K562 (cell line): Measurements from ENCODE around the gene GUCY1A2. TPM values are rescaled to one million over a fixed set of nuclear protein-coding genes. Genes with fewer than 3 reads are reported as not detected.

ENCODE experiments used
- ATAC-seq: fragments of 200-7000 bp; cut with Tn5 transposase; 3 replicates; pipeline ENCODE4 v1.9.1; 2020; ENCODE audit warnings: moderate library complexity
- BruUV-seq: library from RNA; stranded (reverse); fragments of 400-500 nt; replicated peaks from 2 replicates; lab custom pipeline; 2021; lab: Mats Ljungman, UMichigan
- CTCF ChIA-PET: fragments of 300-600 bp; formaldehyde crosslinking; extraction: SDS; loops from one replicate; lab custom pipeline; 2021; ENCODE audit warnings: low intra/inter-chr PET ratio; lab: Yijun Ruan, JAX
- POLR2A ChIA-PET: fragments of 300-600, 350-650 bp; sonication (Branson Sonifier 250); formaldehyde crosslinking; extraction: SDS; loops from one replicate; lab custom pipeline; 2021; ENCODE audit warnings: antibody characterized with exemption, inconsistent platforms; lab: Yijun Ruan, JAX
- DNase-seq, 4 experiments: peaks; one replicate each; pipeline versions ENCODE4 v3.0.0 to v3.0.0-alpha.2; 2011 to 2018; ENCODE audit warnings: low spot score in 3 of 4, mixed read lengths in 3 of 4; ENCODE audit errors: extremely low read depth in 1 of 4
- FAIRE-seq: peaks from 2 replicates; lab custom pipeline; 2011; peaks lifted over from hg19 to GRCh38; lab: Jason Lieb, UNC
- H2AFZ ChIP-seq: 2 replicates; pipeline ENCODE4 v1.6.0; 2011; ENCODE audit warnings: low read depth, low read length, control low read depth, inconsistent platforms
- H3K27ac ChIP-seq: fragments of 200-600 bp; 3 replicates; pipeline ENCODE4 v1.8.0; 2011; ENCODE audit warnings: low read depth, mild to moderate bottlenecking, control low read depth, inconsistent platforms, low read length, moderate library complexity, mixed read lengths; ENCODE audit errors: extremely low read depth
- H3K27me3 ChIP-seq, 2 experiments: fragments of 300-600 bp in 1 of 2; 2 replicates in 1 of 2; 3 replicates in 1 of 2; pipeline versions ENCODE4 v1.6.0 to v1.8.0; 2011; ENCODE audit warnings: inconsistent platforms in 2 of 2, low read length in 2 of 2, mild to moderate bottlenecking in 1 of 2, mixed read lengths in 1 of 2, moderate library complexity in 1 of 2; ENCODE audit not compliant: control insufficient read depth in 2 of 2, insufficient read depth in 2 of 2
- H3K36me3 ChIP-seq: fragments of 300-600 bp; 3 replicates; pipeline ENCODE4 v1.8.0; 2011; ENCODE audit warnings: mild to moderate bottlenecking, low read length, inconsistent platforms; ENCODE audit not compliant: control insufficient read depth, insufficient read depth
- H3K4me1 ChIP-seq, 2 experiments: fragments of 200-600 bp in 1 of 2; replicated peaks in 1 of 2; 2 replicates in 1 of 2; 3 replicates in 1 of 2; pipeline versions ENCODE4 v1.5.1 to v1.8.0; 2011; ENCODE audit warnings: inconsistent platforms in 2 of 2, low read length in 2 of 2, mild to moderate bottlenecking in 1 of 2, mixed read lengths in 1 of 2, moderate library complexity in 1 of 2; ENCODE audit not compliant: control insufficient read depth in 2 of 2, insufficient read depth in 2 of 2
- H3K4me2 ChIP-seq: 2 replicates; pipeline ENCODE4 v1.6.1; 2011; ENCODE audit warnings: low read length, control low read depth, inconsistent platforms, mixed read lengths; ENCODE audit not compliant: insufficient read depth
- H3K4me3 ChIP-seq: fragments of 200-600 bp; sonication (generic), shearing (Covaris generic); 2 replicates; pipeline ENCODE4 v1.5.1; 2016; ENCODE audit warnings: control low read depth, inconsistent platforms
- H3K79me2 ChIP-seq: fragments of 200-600 bp; 3 replicates; pipeline ENCODE4 v1.8.0; 2011; ENCODE audit warnings: low read length, inconsistent platforms; ENCODE audit not compliant: control insufficient read depth, insufficient read depth
- H3K9ac ChIP-seq, 2 experiments: 2 replicates each; pipeline versions ENCODE4 v1.6.0 to v1.6.1; 2011; ENCODE audit warnings: low read depth in 2 of 2, low read length in 2 of 2, control low read depth in 1 of 2, inconsistent platforms in 1 of 2, mild to moderate bottlenecking in 1 of 2, mixed read lengths in 1 of 2; ENCODE audit not compliant: insufficient read depth in 1 of 2
- H3K9me1 ChIP-seq: one replicate; pipeline ENCODE4 v1.6.0; 2011; ENCODE audit warnings: inconsistent platforms, mild to moderate bottlenecking, low read length, moderate library complexity; ENCODE audit not compliant: control insufficient read depth, insufficient read depth
- H3K9me3 ChIP-seq: replicated peaks from 2 replicates; pipeline ENCODE4 v1.5.1; 2011; ENCODE audit warnings: low read depth, low read length, inconsistent platforms; ENCODE audit not compliant: control insufficient read depth, insufficient read depth
- H4K20me1 ChIP-seq: replicated peaks from 2 replicates; pipeline ENCODE4 v1.6.1; 2011; ENCODE audit warnings: low read length, inconsistent platforms, mixed read lengths; ENCODE audit not compliant: control insufficient read depth, insufficient read depth
- HSF4 ChIP-seq: fragments of 250-450 bp; sonication (Bioruptor Pico); IDR thresholded peaks from 2 replicates; pipeline ENCODE4 v2.1.2; 2022; ENCODE audit warnings: mild to moderate bottlenecking, moderate library complexity, borderline replicate concordance
- SMARCA4 ChIP-seq: fragments of 450-650 bp; IDR thresholded peaks from 2 replicates; pipeline ENCODE4 v1.6.1; 2016
- ZNF3 ChIP-seq: fragments of 250-450 bp; sonication (Bioruptor Pico); IDR thresholded peaks from 2 replicates; pipeline ENCODE4 v1.5.0; 2021; ENCODE audit warnings: mild to moderate bottlenecking, moderate library complexity
- WGBS: fragments of 100-300 bp; shearing (Covaris generic); methylation state at CpG from one replicate; pipeline ENCODE4 v1.1.6; 2016; ENCODE audit warnings: low coverage, mixed read lengths; ENCODE audit not compliant: insufficient coverage; ENCODE audit errors: missing lambda C conversion rate; 5-methylcytosine and 5-hydroxymethylcytosine counted together
- in situ Hi-C: fragments of 300-500 bp; cut with MboI; formaldehyde crosslinking; loops from 4 replicates; pipeline ENCODE4 v1.15.0; 2018; ENCODE audit warnings: inconsistent platforms, mixed read lengths
- intact Hi-C: fragments of 100-400 bp; cut with micrococcal nuclease; formaldehyde crosslinking; loops from 2 replicates; pipeline ENCODE4 v1.14.2; 2022
- polyA plus RNA-seq, 8 experiments: library from polyadenylated mRNA; depleted of rRNA in 4 of 8; stranded (reverse) in 5 of 8; unstranded in 3 of 8; fragments of >200 nt; fragmentation: Nextera tagmentation in 2 of 8; fragmentation: Illumina TruSeq in 1 of 8; extraction: Ambion mirVana in 2 of 8; extraction: Trizol in 1 of 8; gene quantifications; 2 replicates each; pipeline versions ENCODE4 v1.2.1 to v1.2.3, GENCODE V29; 2011 to 2014; ENCODE audit warnings: inconsistent platforms in 1 of 8, missing spikeins in 1 of 8
- total RNA-seq, 7 experiments: library from RNA; depleted of rRNA in 6 of 7; stranded (reverse); fragments of >200 nt in 6 of 7; fragmentation: Illumina TruSeq in 2 of 7; extraction: Trizol in 2 of 7; gene quantifications; 2 replicates each; pipeline versions ENCODE4 v1.2.1 to v1.2.3, GENCODE V29; 2011 to 2021; ENCODE audit warnings: low replicate concordance in 1 of 7
- TF ChIP-seq, protein P1 (sequence below): sonication (generic); formaldehyde crosslinking; IDR thresholded peaks from 2 replicates; pipeline ENCODE4 v1.8.0; 2022; ENCODE audit warnings: mild to moderate bottlenecking, missing genetic modification reagents

The GUCY1A2 gene
- total and polyA plus RNA-seq, 9 of the 15 experiments (the other 6 are each of a cell fraction or from before 2014, with no cell fraction given): under 0.01 to 0.04 TPM; not detected in 7

DNA sequence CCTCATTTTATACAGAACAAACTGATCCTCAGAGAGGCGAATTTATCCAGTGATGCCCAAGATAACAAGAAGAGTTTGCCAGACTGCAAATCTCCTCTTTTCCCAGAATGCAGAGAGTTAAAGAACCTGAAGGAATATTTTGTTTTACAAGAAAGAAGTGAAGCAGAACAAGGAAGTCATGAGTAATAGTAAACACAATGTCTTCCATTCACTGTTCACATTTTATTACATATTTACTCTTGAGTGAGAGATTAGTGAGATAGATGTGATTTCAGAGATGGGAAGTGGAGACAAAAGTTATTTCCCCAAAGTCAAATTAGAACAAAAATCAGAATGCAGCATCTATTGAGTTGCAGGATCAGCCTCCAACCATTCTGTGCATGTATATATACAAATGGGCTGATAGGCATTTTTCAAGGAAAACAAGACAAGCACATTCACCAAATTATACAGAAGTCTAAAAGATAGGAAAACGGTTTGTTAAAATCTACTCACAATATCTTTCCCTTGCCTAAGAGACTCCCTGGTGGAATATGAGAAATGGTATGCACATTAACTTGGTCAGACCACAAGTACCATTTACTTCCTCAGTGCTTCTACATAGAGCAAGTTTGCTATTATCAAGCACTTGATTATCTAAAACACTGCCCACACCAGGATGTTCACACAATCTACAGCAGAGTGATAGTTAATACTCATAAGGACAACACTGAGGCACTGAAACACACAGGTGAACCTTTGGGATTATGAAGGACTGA, 12.0 kb downstream of the GUCY1A2 start (continued):
- TF ChIP-seq, protein P1, sequence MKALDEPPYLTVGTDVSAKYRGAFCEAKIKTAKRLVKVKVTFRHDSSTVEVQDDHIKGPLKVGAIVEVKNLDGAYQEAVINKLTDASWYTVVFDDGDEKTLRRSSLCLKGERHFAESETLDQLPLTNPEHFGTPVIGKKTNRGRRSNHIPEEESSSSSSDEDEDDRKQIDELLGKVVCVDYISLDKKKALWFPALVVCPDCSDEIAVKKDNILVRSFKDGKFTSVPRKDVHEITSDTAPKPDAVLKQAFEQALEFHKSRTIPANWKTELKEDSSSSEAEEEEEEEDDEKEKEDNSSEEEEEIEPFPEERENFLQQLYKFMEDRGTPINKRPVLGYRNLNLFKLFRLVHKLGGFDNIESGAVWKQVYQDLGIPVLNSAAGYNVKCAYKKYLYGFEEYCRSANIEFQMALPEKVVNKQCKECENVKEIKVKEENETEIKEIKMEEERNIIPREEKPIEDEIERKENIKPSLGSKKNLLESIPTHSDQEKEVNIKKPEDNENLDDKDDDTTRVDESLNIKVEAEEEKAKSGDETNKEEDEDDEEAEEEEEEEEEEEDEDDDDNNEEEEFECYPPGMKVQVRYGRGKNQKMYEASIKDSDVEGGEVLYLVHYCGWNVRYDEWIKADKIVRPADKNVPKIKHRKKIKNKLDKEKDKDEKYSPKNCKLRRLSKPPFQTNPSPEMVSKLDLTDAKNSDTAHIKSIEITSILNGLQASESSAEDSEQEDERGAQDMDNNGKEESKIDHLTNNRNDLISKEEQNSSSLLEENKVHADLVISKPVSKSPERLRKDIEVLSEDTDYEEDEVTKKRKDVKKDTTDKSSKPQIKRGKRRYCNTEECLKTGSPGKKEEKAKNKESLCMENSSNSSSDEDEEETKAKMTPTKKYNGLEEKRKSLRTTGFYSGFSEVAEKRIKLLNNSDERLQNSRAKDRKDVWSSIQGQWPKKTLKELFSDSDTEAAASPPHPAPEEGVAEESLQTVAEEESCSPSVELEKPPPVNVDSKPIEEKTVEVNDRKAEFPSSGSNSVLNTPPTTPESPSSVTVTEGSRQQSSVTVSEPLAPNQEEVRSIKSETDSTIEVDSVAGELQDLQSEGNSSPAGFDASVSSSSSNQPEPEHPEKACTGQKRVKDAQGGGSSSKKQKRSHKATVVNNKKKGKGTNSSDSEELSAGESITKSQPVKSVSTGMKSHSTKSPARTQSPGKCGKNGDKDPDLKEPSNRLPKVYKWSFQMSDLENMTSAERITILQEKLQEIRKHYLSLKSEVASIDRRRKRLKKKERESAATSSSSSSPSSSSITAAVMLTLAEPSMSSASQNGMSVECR (CRISPR knock-in tag): no peak
- TF ChIP-seq, all 486 proteins: peak for 0

DNA sequence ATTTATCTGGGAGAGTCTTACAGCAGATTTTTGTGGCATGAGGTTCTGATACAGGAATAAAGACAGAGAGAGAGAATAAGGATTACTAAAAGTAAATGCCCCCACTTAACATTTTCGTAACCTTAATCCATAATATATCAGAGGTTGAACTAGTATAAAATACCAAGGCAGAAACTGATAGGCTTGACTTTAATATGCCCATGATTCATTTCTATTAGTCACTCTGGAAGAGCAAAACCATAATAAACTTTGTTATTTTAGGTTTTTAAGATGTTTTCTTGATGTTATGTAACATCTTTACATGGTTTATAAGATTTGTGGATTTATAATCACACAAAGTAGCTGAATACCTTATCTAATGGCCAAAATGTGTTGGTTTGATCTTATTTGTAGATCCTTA, 19.1 kb downstream of the GUCY1A2 start:
- Histone ChIP-seq H3K9me1 (no peaks in the 10 kb centered on the region), H3K4me3 (no peak overlapping the region), H3K27me3 (no peaks in the 10 kb centered on the region), H3K4me2 (no peak overlapping the region), H3K9me3 (no peaks in the 10 kb centered on the region), H2AFZ (no peak overlapping the region), H3K36me3 (no peaks in the 10 kb centered on the region), H3K79me2 (no peaks in the 10 kb centered on the region), H4K20me1 (no peaks in the 10 kb centered on the region), H3K9ac (no peak overlapping the region), H3K27ac (no peak overlapping the region), H3K4me1 (no peaks in the 10 kb centered on the region)
- TF ChIP-seq HSF4 (CRISPR knock-in tag) (no peak), ZNF3 (CRISPR knock-in tag) (no peak), SMARCA4 (no peak)
- ATAC-seq (no peak), DNase-seq (no peak), FAIRE-seq (no peak)
- CTCF ChIA-PET: no interaction called here
- intact Hi-C loops: no loop called here
- no TSS peak for BruUV-seq
- in situ Hi-C loops: no loop called here
- POLR2A ChIA-PET: no interaction called here
- WGBS: 0% methylated on average over 1 of the region's 1 CpG
